SU-DHL-6 (cell line): ENCODE results near the gene FHOD3.

ENCODE experiments used
- CTCF ChIP-seq: fragments of 200-600 bp; sonication (generic); IDR thresholded peaks from one replicate; pipeline ENCODE4 v1.5.1; 2017; ENCODE audit warnings: antibody characterized with exemption, mild to moderate bottlenecking, low read length, moderate library complexity; ENCODE audit not compliant: insufficient read depth, poor library complexity, severe bottlenecking
- EZH2phosphoT487 ChIP-seq: fragments of 200-600 bp; sonication (generic), shearing (Covaris generic); conservative IDR thresholded peaks from 2 replicates; pipeline ENCODE4 v1.6.1; 2018; ENCODE audit warnings: mild to moderate bottlenecking, antibody characterized with exemption, low read length, moderate library complexity, mixed read lengths

GRCh38 chr18:36352384-36352783 is 54.9 kb downstream of the FHOD3 start:
- no peak for TF ChIP-seq CTCF
- no peak for TF ChIP-seq EZH2phosphoT487
